DND-41 (cell line): ENCODE results near the gene SYTL2.

Source experiments
- ATAC-seq: fragments of 200-7000 bp; cut with Tn5 transposase; 3 replicates; pipeline ENCODE4 v1.9.1; 2021; ENCODE audit warnings: low read depth; ENCODE audit not compliant: insufficient read depth
- DNase-seq: peaks from one replicate; pipeline ENCODE4 v3.0.0-alpha.2; 2020
- H2AFZ ChIP-seq: 2 replicates; pipeline ENCODE4 v1.6.0; 2012; ENCODE audit warnings: low read depth, low read length
- H3K27ac ChIP-seq: 2 replicates; pipeline ENCODE4 v1.5.1; 2012; ENCODE audit warnings: low read length, inconsistent platforms
- H3K27me3 ChIP-seq: fragments of 200-600 bp; sonication (generic); 2 replicates; pipeline ENCODE4 v1.6.0; 2012; ENCODE audit warnings: low read length, mild to moderate bottlenecking, inconsistent platforms; ENCODE audit not compliant: insufficient read depth, poor library complexity
- H3K36me3 ChIP-seq: 2 replicates; pipeline ENCODE4 v1.5.1; 2012; ENCODE audit warnings: low read length, inconsistent platforms; ENCODE audit not compliant: insufficient read depth
- H3K4me1 ChIP-seq: 2 replicates; pipeline ENCODE4 v1.5.1; 2012; ENCODE audit warnings: mild to moderate bottlenecking, low read length; ENCODE audit not compliant: insufficient read depth
- H3K4me2 ChIP-seq: 2 replicates; pipeline ENCODE4 v1.6.0; 2012; ENCODE audit warnings: mild to moderate bottlenecking, moderate library complexity, low read length, inconsistent platforms; ENCODE audit not compliant: insufficient read depth
- H3K4me3 ChIP-seq, 2 experiments: fragments of 200-600 bp in 1 of 2; shearing (Covaris generic) in 1 of 2; 2 replicates each; pipeline ENCODE4 v1.5.1; 2012 to 2016; ENCODE audit warnings: inconsistent platforms in 2 of 2, low read length in 2 of 2, mild to moderate bottlenecking in 2 of 2, low read depth in 1 of 2, moderate library complexity in 1 of 2
- H3K79me2 ChIP-seq: 2 replicates; pipeline ENCODE4 v1.6.0; 2012; ENCODE audit warnings: low read length, inconsistent platforms; ENCODE audit not compliant: insufficient read depth
- H3K9ac ChIP-seq: 2 replicates; pipeline ENCODE4 v1.6.0; 2012; ENCODE audit warnings: low read depth, mild to moderate bottlenecking, inconsistent platforms, low read length, moderate library complexity
- H3K9me3 ChIP-seq: 2 replicates; pipeline ENCODE4 v1.5.1; 2012; ENCODE audit warnings: low read length, moderate library complexity, mild to moderate bottlenecking, inconsistent platforms; ENCODE audit not compliant: insufficient read depth, severe bottlenecking
- H4K20me1 ChIP-seq: 2 replicates; pipeline ENCODE4 v1.6.0; 2012; ENCODE audit warnings: low read length; ENCODE audit not compliant: insufficient read depth
- EZH2 ChIP-seq: IDR thresholded peaks from 3 replicates; pipeline ENCODE4 v1.6.1; 2012; ENCODE audit warnings: borderline replicate concordance, low read depth, mild to moderate bottlenecking, moderate library complexity, low read length, inconsistent platforms; ENCODE audit not compliant: severe bottlenecking
- TF ChIP-seq, protein P1 (sequence below): IDR thresholded peaks from 2 replicates; pipeline ENCODE4 v1.5.1; 2012; ENCODE audit warnings: borderline replicate concordance, low read length, moderate library complexity, mild to moderate bottlenecking; ENCODE audit not compliant: poor library complexity, severe bottlenecking; ENCODE audit errors: extremely low read depth

The SYTL2 gene

DNA sequence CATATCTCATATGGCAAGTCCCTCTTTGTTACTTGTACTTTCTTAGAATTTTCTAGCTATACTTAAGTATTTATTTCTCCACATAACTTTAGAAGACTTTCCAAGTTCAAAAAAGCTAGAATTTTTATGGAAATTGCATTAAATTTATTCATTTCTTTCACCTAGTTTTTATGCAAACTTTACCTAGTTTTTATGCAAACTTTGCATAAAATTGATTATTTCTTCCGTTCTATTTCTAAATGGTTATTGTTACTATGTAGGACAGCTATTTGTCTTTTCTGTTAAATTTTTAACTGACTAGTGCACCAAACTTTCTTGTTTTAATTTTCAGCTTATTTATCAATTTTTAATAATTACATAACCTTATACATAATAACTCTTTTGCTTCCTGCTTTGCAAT is 142.8 kb downstream of the SYTL2 start:
- TF ChIP-seq, protein P1, sequence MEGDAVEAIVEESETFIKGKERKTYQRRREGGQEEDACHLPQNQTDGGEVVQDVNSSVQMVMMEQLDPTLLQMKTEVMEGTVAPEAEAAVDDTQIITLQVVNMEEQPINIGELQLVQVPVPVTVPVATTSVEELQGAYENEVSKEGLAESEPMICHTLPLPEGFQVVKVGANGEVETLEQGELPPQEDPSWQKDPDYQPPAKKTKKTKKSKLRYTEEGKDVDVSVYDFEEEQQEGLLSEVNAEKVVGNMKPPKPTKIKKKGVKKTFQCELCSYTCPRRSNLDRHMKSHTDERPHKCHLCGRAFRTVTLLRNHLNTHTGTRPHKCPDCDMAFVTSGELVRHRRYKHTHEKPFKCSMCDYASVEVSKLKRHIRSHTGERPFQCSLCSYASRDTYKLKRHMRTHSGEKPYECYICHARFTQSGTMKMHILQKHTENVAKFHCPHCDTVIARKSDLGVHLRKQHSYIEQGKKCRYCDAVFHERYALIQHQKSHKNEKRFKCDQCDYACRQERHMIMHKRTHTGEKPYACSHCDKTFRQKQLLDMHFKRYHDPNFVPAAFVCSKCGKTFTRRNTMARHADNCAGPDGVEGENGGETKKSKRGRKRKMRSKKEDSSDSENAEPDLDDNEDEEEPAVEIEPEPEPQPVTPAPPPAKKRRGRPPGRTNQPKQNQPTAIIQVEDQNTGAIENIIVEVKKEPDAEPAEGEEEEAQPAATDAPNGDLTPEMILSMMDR, result no peak
- TF ChIP-seq EZH2, result no peak
- no peaks in the 10 kb centered on the region for H3K27me3 ChIP-seq
- ATAC-seq, result no peak

DNA sequence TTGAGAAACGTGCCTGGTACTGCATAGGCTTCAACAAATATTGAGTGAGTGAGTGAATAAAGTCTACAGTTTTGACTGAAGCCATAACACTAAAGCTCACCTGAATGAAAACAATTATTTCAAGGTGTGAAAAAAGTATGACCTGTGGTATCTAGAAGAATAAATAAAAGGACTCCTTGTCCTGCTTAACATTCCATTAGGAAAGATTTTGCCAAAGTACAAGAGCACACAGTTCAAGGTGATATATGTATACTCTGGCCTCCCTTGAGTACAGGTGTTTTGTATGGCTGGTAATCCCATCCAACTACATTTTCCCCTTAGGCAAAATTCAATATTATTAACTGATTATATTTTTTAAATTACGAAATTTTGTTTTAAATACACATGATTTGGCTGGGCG is 144.3 kb downstream of the SYTL2 start:
- Histone ChIP-seq H3K27me3 (no peaks in the 10 kb centered on the region), H3K27ac (no peak overlapping the region), H3K4me1 (peaks cover 24% of the 10 kb centered on the region), H2AFZ (peak overlapping the region; percentile 31; the same call in 1 of the 2 replicates), H3K79me2 (peaks cover 35% of the 10 kb centered on the region), H3K36me3 (peaks cover 22% of the 10 kb centered on the region), H3K4me2 (no peak overlapping the region), H4K20me1 (peaks cover 25% of the 10 kb centered on the region), H3K4me3 (no peak overlapping the region), H3K9me3 (no peaks in the 10 kb centered on the region), H3K9ac (no peak overlapping the region)
- TF ChIP-seq, protein P1, result no peak
- TF ChIP-seq EZH2, result no peak
- ATAC-seq, result no peak
- no peak for DNase-seq

More for the DNA sequence above, 142.8 kb downstream of the SYTL2 start:
- Histone ChIP-seq H3K4me1 (peaks cover 10% of the 10 kb centered on the region), H3K4me3 (no peak overlapping the region), H3K36me3 (peaks cover 9% of the 10 kb centered on the region), H3K9ac (no peak overlapping the region), H3K4me2 (no peak overlapping the region), H3K27ac (no peak overlapping the region), H3K79me2 (peaks cover 21% of the 10 kb centered on the region), H3K9me3 (no peaks in the 10 kb centered on the region), H2AFZ (no peak overlapping the region), H4K20me1 (peaks cover 12% of the 10 kb centered on the region)
- DNase-seq, result no peak

DNA sequence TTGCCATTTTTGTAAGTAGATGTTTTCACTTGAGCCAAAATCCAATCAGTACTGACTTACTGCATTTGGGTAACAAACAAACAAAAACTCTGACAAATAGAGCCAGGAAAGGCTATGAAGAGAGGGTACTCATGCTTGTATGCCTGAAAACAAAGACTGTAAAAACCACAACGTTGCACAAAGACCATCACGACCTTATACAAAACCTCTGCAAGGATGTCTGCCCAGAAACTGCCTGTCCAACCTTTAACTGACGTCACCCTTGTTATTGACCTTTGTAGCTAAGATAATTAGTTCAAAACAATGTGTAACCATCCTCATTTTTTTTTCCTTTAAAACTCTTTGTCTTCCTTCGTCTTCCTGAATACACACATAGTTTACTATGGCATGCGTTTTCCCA is 145.2 kb downstream of the SYTL2 start:
- TF ChIP-seq, protein P1, result no peak
- TF ChIP-seq EZH2, result no peak
- H3K27ac ChIP-seq, result peak overlapping the region; percentile 99; the same call in 1 of the 2 replicates
- H3K9me3 ChIP-seq, result no peaks in the 10 kb centered on the region
- peaks cover 34% of the 10 kb centered on the region for H3K4me1 ChIP-seq
- H3K9ac ChIP-seq, result peak overlapping the region; percentile 100; the same call in 1 of the 2 replicates
- peaks cover 34% of the 10 kb centered on the region for H4K20me1 ChIP-seq
- peak overlapping the region; percentile 82 for H2AFZ ChIP-seq
- H3K36me3 ChIP-seq, result peaks cover 31% of the 10 kb centered on the region
- peak overlapping the region in 1 of 2 experiments; percentile 82; a peak in 1 of 4 replicates for H3K4me3 ChIP-seq
- no peaks in the 10 kb centered on the region for H3K27me3 ChIP-seq
- DNase-seq (no peak), ATAC-seq (no peak)
- peaks cover 45% of the 10 kb centered on the region for H3K79me2 ChIP-seq
- H3K4me2 ChIP-seq, result peak overlapping the region; percentile 93
